NCI-H82 treated with DMSO at 0.1 percent for 48 hours (cell line): ENCODE data around the gene CDH12.
A peak's percentile ranks its signal among the peaks of the same experiment; 100 is the strongest.
"Not testable (repeated sequence)": the region's sequence is repeated elsewhere in the genome, so short reads cannot be mapped to it uniquely, and the experiment has no call there.

Source experiments
- DNase-seq: peaks from one replicate; lab custom pipeline; 2025; ENCODE audit not compliant: unreplicated experiment; lab: John Stamatoyannopoulos, UW

Gene CDH12

DNA sequence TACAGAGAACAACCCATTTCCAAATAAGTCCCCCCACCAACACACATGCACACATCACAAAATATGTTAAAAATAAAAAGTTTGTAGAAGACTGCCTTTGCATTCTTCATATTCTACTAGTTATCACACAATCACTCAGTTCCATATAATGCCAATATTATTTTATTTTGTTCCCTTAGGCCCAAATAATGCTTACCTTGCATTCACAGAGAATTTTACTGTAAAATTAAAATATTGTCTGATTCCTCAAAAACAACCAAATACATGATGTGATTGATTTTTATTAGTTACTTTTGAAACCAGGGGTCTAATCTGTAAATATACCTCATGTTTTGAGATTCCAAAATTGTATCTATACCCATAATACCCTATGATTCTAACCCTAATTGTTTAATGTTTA is 536.9 kb downstream of the CDH12 start:
- no peak for DNase-seq

DNA sequence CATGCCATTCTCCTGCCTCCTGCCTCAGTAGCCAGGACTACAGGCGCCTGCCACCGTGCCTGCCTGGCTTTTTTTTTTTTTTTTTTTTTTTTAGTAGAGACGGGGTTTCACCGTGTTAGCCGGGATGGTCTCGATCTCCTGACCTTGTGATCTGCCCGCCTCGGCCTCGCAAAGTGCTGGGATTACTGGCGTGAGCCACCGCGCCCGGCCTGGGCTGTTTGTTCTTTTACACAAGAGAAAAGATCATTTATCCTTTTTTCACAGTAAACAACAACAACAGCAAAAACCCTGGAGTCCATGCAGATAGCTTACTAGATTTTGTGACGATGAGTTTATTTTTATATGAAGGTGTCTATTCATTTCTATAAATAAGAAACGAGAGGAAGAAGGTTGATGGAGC is 538.1 kb downstream of the CDH12 start:
- not testable (repeated sequence) for DNase-seq

DNA sequence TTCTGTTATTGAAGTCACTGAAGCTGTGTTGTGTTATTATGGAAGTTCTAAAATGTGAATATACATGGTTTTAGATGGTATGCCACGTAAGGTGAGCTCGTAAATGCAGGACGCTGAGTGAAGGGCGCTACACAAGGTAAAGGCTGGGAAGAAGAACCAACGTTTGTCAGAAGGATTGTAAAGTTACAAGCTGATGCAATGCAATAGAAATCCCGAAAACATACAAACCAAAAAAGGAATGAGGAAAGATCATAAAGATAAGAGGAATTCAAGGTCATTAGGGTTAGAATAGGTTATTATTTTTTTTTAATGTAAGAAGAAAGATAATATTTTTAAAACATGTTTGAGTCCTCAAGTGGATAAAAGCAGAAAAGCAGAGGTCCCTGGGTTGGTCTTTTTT is 538.6 kb downstream of the CDH12 start:
- DNase-seq, result no peak

DNA sequence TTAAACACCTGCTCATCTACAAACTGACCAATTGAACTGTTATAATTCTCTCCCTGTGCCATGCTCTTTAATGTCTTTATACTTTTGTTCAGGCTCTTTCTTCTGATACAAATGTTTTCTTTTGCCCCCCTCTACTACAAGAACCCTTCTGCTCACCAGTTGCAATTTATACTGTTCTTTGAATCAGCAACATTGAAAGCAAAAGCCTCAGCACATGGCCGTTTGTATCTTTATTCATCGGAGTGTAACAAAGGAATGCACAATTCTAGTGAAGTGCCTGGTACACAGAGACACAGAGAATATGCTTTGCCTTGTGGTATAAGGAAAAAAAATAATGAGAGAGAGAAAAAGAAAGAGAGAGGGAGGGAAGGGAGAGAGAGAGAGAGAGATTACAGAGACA is 547.1 kb downstream of the CDH12 start:
- DNase-seq, result no peak

DNA sequence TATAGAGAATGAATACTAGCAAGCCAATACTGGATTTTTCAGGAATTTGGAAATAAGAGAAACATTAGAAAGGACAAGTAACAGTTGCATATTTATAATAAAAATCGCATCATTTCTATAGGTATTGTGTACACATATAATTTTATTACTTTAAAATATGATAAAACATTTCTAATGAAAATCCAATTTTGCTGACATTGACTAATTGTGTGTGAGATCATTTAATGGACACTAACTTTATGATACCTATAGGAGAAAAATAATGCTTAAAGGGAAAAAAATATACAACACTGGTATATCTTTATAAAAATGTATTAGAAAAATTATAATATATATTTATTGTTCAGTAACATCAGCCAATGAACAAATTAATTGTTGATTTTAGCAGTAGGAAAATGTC is 557.3 kb downstream of the CDH12 start:
- DNase-seq, result no peak

DNA sequence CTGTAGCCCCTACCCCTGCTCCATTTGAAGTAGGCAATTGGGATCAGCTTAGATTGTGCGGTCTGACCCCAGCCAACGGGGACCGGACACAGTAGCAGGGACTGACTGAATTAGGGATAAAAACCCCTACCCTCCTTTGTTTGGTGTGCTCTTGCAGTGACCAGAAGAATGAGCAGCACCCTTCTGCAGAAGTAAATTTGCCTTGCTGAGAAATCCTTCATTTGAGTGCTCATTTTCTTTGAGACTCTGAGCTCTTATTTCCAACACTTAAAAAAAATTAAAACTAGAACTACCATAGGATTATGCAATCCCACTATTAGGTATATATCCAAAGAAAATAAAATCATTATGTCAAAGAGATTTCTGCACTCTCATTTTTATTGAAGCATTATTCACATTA is 560.0 kb downstream of the CDH12 start:
- no peak for DNase-seq

DNA sequence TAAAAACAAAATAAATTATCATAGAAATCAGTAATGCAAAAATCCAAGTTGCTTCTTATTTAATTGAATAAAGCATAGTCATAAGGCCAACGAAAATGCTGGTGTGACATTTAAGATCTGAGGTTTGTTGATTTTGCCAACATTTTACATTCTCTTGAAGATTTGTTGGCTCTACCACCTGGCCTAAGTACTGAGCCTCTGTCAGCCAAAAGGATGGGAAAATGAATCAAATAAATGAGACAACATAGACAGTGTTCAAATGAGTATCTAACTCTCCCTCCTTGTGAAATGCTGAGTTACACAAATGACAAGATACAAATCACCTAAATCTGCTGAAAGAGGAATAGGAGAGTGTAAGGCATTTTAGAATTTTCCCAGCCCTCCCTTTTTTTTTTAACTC is 575.0 kb downstream of the CDH12 start:
- DNase-seq, result no peak

DNA sequence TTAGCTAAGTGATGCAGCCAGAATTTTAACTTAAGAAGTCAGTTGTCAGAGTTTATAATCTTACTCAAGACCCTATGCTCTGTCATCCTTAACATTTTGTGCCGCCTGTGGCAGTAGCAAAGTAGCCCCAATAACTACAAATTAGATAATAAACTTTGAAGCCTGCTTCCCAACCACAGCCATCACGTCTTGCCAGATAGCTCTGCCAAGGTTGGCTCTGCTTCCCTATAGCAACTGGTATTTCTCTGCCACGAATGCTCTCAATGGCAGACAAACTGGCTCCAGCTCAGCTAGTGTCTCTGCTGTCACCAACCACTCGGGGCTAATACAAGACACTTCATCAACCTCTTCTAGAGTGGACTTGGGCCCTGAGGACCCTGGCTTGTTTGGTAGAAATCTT is 576.1 kb downstream of the CDH12 start:
- DNase-seq, result no peak

DNA sequence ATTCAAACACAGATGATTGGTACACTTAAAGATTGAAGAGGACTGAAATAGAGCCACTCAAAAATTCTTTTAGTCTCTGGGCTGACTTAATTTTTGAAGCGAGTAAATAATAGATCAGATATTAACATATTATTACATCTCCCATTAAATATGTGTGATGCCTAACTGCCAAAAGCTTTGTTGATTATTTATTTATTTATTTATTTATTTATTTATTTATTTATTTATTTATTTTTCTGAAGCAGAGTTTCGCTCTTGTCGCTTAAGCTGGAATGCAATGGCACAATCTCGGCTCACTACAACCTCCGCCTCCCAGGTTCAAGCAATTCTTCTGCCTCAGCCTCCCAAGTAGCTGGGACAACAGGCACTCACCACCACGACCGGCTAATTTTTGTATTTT is 587.3 kb downstream of the CDH12 start:
- not testable (repeated sequence) for DNase-seq

DNA sequence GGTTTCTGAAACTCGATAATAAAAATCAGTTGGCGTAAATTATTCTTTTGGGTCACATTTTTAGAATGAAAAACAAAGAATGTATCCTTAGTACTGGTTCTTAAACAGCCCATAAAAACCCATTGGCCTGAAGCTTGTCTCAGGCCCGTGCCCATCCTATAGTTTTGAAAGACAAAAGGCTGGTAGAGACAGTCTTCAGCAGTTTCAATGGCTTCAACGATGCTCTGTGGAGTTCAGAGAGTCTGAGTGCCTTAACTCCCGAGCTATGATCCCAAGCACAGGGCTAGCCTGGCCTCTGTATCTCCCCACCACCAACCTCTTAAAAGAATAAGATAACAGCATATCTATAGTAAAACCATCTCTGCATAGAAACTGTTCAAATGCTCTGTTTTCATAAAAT is 595.0 kb downstream of the CDH12 start:
- DNase-seq, result no peak

DNA sequence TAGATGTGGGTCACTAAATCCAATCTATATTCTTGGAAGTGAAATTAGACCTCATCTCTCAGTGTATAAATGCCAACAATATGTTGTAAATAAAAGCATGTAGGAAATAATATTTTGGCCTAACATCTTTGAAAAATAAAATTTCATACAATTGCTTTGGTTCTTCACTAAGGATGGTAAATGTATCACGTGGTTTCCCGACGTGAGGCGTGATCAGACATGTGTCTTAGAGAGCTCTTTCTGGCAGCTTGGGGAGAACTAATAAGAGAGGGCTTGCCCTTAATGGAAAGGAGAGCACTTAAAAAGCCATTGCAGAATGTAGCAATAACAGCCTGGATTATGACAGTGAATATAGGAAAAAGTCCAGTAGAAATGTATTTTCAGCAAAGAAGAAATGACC is 602.6 kb downstream of the CDH12 start:
- no peak for DNase-seq

DNA sequence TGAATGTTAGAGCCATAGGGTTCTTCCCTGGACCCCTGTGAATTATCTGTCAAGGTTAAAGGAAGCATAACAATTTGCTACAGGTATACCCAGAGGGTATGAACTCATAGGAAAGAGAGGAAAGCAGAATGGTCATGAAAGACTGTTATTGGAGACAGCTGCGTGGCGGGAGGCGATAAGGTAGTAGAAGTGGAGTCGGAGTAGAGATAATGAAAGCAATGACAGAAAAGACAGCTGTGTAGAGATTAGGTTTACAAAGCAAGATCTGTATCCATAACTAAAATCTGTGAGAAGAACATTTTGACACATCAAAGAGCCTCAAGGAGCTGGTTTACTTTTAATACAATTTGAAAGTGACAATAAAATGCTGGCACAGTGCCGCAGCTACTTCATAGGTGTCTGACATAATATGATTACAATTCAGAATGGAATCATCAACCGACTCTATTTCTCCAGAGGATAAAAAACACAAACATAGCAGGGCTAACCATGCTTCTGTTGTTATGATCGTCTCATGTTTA is 603.9 kb downstream of the CDH12 start:
- DNase-seq, result no peak

DNA sequence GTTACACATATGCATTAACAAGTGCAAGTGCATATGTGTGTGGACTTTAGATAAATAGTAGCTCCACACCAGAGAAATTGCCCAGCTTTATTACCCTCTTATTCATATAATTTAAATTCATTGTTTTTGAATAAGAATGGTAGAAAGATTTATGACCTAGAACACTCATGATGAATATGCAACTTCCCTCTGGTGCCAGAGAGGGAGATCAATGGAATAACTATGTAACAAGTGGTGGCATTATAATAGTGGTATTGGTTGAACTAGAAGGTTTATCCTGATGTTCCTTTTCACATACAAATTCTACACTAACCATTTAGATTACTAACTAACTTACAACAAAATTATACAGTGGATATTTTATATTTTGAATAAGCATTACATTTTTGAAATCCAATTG is 607.4 kb downstream of the CDH12 start:
- DNase-seq, result no peak

DNA sequence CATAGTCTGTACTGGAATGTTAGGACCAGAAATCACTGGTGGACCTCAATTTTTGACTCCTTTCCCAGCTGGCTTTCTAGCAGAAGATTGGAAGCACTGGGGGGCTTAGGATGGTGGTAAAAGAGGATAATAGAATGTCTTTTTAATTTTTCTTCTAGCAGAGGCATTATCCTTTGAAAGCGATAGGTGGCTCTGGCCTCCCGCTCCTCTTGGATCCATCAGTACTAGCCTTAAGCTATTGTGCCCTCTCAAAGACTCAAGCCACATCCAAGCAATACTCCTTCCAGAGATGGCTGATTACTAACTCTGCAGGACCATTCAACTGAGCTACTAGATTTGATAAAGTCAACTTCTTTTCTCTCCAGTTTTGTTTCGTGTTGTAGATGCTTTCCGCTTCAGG is 610.6 kb downstream of the CDH12 start:
- peak; percentile 0 for DNase-seq

DNA sequence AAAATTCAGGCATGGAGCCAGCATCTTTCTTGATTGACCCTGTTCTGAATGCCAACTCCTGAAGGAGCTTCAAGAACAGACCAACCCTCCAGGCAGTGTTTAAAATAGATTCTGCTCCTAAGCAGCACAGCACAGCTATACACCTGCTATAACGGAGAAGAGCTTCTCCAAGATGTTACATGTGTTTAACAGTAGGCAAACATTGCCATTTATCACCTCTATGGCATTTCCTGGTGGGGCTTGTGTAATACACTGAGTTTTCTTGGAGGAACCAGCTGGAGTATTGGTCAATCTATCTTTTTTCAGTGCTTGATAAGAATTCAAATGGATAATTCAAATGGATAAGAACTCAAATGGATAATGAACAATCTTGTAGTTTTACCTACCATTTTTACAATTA is 615.1 kb downstream of the CDH12 start:
- no peak for DNase-seq

DNA sequence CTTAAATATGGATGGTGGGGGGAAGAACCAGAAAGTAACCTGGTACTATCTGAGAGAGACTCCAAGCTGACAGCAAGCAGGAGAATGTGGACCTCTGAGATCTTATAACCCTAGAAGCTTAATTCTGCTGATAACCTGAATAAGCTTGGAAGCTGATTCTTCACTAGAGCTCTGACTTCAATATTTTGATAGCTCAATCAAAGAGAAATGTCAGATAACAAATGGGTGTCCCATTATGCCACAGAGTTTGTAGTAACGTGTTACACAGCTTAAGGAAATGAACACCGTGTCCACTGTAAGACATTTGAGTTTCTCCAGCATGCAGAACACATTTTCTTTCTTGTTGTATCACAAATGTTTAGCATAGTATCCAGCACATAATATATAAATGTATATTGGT is 626.7 kb downstream of the CDH12 start:
- DNase-seq, result no peak

DNA sequence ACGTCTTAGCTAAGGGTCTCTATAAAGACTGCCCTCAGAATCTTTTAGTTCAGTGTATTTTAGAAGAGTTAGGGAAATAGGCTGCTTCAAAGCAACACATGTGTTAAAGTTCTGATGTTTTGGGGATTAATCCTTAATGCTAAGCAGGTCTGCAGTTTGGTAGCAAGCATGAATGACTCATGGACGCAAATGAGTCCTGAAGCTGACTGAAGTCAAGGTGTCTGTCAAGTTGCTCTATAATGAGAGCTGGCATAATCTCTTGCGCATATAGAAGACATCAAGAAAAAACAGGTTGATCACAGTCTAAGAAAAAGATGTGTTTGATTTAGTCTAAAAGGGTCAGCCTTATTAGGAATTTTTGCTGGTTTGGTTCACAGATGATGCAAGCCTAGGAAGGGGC is 630.1 kb downstream of the CDH12 start:
- DNase-seq, result no peak

DNA sequence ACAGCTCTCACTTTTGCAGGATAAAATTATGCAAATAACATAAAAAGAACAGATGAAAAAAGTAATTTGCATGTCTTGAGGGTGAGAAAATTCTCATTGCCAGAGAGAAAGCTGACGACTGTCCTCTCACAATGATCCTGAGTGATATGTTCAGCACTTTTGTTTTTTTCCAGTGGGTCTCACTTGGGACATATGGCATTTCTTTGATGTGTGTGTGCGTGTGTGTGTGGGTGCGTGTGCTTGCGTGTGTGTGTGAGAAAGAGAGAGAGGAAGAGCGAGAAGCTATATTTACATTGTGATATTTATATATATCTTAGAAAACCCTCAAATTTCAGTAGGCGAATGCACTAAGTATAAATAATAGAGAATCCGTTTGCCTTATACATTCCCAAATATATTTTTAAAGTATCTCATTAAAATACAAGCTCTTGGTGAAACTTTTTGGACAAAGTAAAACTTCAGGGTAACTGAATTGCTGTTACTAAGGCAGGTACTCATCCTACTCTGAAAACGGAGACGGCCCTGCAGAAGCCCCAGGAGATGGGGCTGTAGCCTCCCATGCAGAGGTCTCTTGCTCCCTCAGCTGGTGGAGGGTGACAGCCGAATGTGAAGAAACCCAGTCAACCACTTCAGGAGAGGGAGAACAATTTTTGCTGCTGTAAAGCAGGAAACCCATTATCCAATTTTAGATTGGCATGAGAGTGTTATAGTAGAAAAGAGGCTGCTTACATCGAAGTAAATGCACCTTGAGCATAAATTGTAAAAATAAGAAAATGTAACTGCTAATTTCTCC is 639.2 kb downstream of the CDH12 start:
- not testable (repeated sequence) for DNase-seq

DNA sequence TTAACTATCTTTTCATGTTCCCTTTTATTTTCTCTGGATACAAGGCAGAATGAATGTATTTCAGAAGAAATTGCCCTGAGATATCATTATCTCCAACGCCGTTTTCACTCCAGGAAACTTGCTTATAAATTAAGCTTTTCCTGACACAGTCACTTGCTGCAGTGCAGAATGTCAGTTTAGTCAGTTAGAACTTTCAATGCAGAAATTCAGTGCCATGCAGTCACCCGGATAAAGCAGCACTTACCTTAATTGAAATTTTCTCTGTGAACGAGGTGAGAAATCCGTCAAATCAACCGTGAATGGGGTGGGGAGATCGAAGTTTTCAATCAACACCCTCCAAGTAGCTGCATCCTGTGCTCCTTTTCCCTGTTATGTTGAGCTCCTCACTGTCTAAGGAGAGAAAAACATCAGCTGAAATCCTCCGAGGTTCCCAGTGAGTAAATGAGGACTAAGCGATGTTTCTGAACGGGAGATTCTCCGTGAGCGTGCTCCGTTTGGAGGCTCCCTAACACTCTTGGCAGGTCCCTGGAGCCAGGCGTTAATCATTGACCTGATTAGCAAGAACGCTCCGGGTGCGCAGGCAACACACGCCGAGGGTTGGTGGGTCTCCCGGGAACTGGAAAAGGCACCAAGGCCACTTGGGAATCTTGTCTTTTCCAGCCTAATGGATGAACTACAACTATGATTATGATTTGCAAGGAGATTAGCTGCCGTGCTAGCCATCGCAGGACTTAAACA is 640.7 kb downstream of the CDH12 start:
- not testable (repeated sequence) for DNase-seq

DNA sequence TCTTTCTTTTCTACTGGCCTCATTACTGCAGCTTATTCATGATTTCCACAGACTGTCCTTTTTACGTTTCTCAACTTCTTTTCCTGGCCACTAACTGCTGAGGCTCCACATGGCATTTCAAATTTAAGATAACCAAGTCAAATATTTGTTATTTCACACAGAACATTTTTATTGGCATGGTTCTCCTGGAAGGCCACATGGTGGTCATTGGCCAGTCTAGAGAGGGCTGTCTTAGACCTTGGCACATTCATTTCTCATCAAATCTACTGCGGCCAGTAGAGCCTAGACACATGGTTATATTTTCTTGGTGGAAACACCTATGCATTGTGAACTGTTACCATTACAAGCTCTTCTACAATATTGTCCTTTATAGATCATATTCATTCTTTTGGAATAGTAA is 644.7 kb downstream of the CDH12 start:
- not testable (repeated sequence) for DNase-seq

DNA sequence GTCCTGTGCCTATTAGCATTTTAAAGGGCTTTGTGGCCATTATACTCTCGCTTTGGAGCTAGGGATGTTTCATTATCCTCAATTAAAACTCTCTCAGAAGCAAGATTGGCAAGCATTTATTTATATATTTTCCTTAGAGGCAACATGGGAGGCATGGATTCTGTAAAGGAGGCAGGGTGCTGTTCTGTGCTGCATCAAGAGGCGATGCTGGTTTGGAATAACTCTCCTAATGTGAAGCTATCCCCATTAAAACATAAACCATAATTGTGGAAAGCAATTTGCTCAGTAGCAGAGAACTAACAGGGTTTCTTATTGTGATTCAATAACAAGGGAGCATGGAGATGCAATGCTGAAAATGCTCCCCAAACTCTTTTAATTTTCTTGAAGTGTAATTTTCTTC is 664.5 kb downstream of the CDH12 start:
- not testable (repeated sequence) for DNase-seq

DNA sequence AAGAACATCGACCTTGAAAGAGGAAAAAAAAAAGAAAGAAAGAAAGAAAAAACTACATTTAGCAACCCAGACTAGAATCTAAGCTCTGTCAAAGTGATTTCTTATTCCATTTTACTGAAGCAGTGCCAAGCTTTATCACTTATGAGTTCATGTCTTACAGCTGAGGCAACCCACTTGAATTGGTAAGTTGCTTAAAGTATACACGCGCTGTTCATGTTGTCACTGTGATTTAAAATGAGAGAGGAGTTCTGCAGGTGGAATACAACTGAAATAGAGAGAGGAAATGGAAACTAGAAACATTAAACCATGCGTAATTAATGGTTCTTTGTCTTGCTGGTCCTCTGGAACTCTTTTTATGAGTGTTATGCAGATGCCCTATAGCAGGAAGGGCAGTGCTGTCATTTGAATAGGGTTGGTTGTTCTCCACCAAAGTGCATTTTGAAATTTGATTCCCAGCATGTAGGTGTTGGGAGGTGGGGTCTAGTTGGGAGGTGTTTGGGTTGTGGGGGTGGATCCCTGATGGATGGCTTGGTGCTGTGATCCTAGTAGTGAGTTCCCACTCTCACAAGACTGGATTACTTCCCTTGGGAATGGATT is 665.4 kb downstream of the CDH12 start:
- DNase-seq, result not testable (repeated sequence)
